Raji (cell line): ENCODE data around the gene MIR17HG.

ENCODE experiments used
- POLR2A ChIP-seq: IDR thresholded peaks from 2 replicates; pipeline ENCODE4 v1.6.1; 2011; ENCODE audit warnings: low read depth, low read length, control low read depth; ENCODE audit not compliant: insufficient read depth

Gene MIR17HG

GRCh38 chr13:91389186-91389585 lies 41.7 kb downstream of the MIR17HG start:
- TF ChIP-seq POLR2A: no peak

GRCh38 chr13:91397595-91397994 lies 50.1 kb downstream of the MIR17HG start:
- TF ChIP-seq POLR2A: no peak

- no peak for TF ChIP-seq POLR2A
Measured at GRCh38 chr13:91398413-91399188, 51.1 kb downstream of the MIR17HG start, which contains the start of gene GPC5. Gene GPC5 (plus strand): TSS chr13:91398621.

GRCh38 chr13:91399189-91400062 lies 51.9 kb downstream of the MIR17HG start:
- TF ChIP-seq POLR2A: no peak

- TF ChIP-seq POLR2A: no peak
Measured at GRCh38 chr13:91400063-91400399, 52.5 kb downstream of the MIR17HG start.

GRCh38 chr13:91400671-91401070 lies 53.2 kb downstream of the MIR17HG start:
- TF ChIP-seq POLR2A: no peak

DNA sequence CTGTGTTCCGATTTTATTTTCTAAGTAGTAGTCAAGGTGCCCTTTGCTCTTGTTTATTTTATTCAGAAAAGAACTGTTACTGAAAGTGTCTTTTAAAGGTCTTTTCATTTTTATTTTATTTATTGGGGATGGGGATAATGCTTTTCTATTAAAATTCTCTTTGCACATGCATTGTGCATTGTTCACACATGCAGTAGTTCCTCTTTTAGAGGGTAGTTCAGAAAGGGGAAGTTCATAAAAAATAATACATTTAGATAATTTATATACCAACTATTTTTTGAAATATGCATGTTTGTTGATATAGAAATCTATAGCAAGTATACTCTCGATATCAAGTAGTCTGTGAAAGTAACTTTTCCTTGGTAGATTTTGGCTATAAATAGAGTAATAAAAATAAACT lies 54.4 kb downstream of the MIR17HG start:
- no peak for TF ChIP-seq POLR2A
